Sciatic nerve (tissue), 2 donors: ENCODE results near the gene SULT1A4. TPM values are rescaled to one million over a fixed set of nuclear protein-coding genes. Genes with fewer than 3 reads are reported as not detected.
"Not testable (repeated sequence)": the region's sequence is repeated elsewhere in the genome, so short reads cannot be mapped to it uniquely, and the experiment has no call there.

Experiments
- ATAC-seq: fragments of 200-7000 bp; cut with Tn5 transposase; one replicate; pipeline ENCODE4 v1.9.1; 2020; ENCODE audit warnings: mild to moderate bottlenecking, moderate library complexity
- DNase-seq: peaks from one replicate; pipeline ENCODE4 v3.0.0-alpha.2; 2020; ENCODE audit warnings: low spot score
- intact Hi-C: fragments of 100-400 bp; cut with DNase I; formaldehyde crosslinking; loops from one replicate; pipeline ENCODE4 v1.14.2; 2022
- total RNA-seq: library from RNA; stranded (reverse); fragmentation: NEBNext Ultra II Directional; extraction: Animal tissue kit (Norgen Biotek cat#: 25700); gene quantifications from one replicate; pipeline ENCODE4 v1.2.1, GENCODE V29; 2021
- donor health status: DM: no; HTN: no; CAD: no.
- donor health status: DM: no; HTN: no; CAD: no.

SULT1A4 gene
- total RNA-seq = 3.3 TPM

GRCh38 chr16:29459706-29460646 is at the start of gene SULT1A4:
Gene SULT1A4, plus strand, starts transcription at chr16:29459913. Its CDS starts 1,473 bp downstream, at chr16:29461386.
- DNase-seq, intact Hi-C loops: not testable (repeated sequence)
- peak; percentile 66 for ATAC-seq

GRCh38 chr16:29423587-29423986 is 36.1 kb upstream of the SULT1A4 start:
- ATAC-seq, intact Hi-C loops, DNase-seq: not testable (repeated sequence)

- intact Hi-C loops, DNase-seq, ATAC-seq: not testable (repeated sequence)
These were observed 34.3 kb upstream of the SULT1A4 start for GRCh38 chr16:29425390-29425789.

- DNase-seq, intact Hi-C loops: not testable (repeated sequence)
- ATAC-seq = peak; percentile 13
These were observed 6.0 kb upstream of the SULT1A4 start for GRCh38 chr16:29453754-29454153.

GRCh38 chr16:29454269-29454668 is 5.4 kb upstream of the SULT1A4 start, which contains the start of the genes BOLA2 and SLX1B:
Gene BOLA2, minus strand, starts transcription at chr16:29454351. Its CDS starts 98 bp downstream, at chr16:29454253.
Gene SLX1B, plus strand, starts transcription at chr16:29454533.
- DNase-seq, intact Hi-C loops: not testable (repeated sequence)
- peak; percentile 99 for ATAC-seq

- intact Hi-C loops, DNase-seq: not testable (repeated sequence)
- peak; percentile 78 for ATAC-seq
These were observed 4.9 kb upstream of the SULT1A4 start for GRCh38 chr16:29454828-29455227.

- DNase-seq, ATAC-seq, intact Hi-C loops: not testable (repeated sequence)
These were observed 2.1 kb upstream of the SULT1A4 start for GRCh38 chr16:29457660-29458059.

GRCh38 chr16:29460647-29461030 is 926 bp downstream of the SULT1A4 start:
- ATAC-seq, intact Hi-C loops, DNase-seq: not testable (repeated sequence)

- DNase-seq, intact Hi-C loops: not testable (repeated sequence)
These were observed 6.5 kb downstream of the SULT1A4 start for GRCh38 chr16:29465985-29466824.

GRCh38 chr16:29466904-29467303 is 7.2 kb downstream of the SULT1A4 start:
- DNase-seq, intact Hi-C loops, ATAC-seq: not testable (repeated sequence)

More at GRCh38 chr16:29465985-29466824, 6.5 kb downstream of the SULT1A4 start:
- ATAC-seq = peak; percentile 64

GRCh38 chr16:29467654-29468366 is 8.1 kb downstream of the SULT1A4 start:
- DNase-seq, ATAC-seq, intact Hi-C loops: not testable (repeated sequence)

- DNase-seq (peak; percentile 70), ATAC-seq (peak; percentile 93)
- intact Hi-C loops = not testable (repeated sequence)
These were observed 9.9 kb downstream of the SULT1A4 start for GRCh38 chr16:29469660-29470059.

GRCh38 chr16:29472065-29472464 is 12.4 kb downstream of the SULT1A4 start:
- intact Hi-C loops, DNase-seq, ATAC-seq: not testable (repeated sequence)

- ATAC-seq, intact Hi-C loops: not testable (repeated sequence)
- DNase-seq = peak; percentile 43
These were observed 22.6 kb downstream of the SULT1A4 start for GRCh38 chr16:29482276-29482675.

GRCh38 chr16:29506308-29506707 is 46.6 kb downstream of the SULT1A4 start, which contains the start of gene NPIPB12:
Gene NPIPB12, minus strand, starts transcription at chr16:29506408.
- ATAC-seq, intact Hi-C loops, DNase-seq: not testable (repeated sequence)
